Measurements from ENCODE around the gene BSPRY. TPM values are rescaled to one million over a fixed set of nuclear protein-coding genes. Genes with fewer than 3 reads are reported as not detected.

The BSPRY gene
- total and polyA plus RNA-seq, 2 donors (not counting 1 experiment from before 2014, with no cell fraction given), result 0.42 to 0.59 TPM

GRCh38 chr9:113331780-113332179 is 17.6 kb upstream of the BSPRY start:
- TF ChIP-seq EZH2 (IDR thresholded peaks at IDR 0.05; ENCODE audit: borderline replicate concordance, insufficient read depth, low read depth, low read length, poor library complexity, severe bottlenecking) (no peak), CTCF (IDR thresholded peaks at IDR 0.05) (no peak)
- H3K9me3 Mint-ChIP-seq (ENCODE audit: insufficient read depth), result no peaks in the 10 kb centered on the region
- 88% methylated on average over 2 of the region's 4 CpGs for WGBS (ENCODE audit: insufficient coverage)
- peaks cover 4% of the 10 kb centered on the region for H3K27me3 Mint-ChIP-seq
- DNase-seq, result no peak
- Histone ChIP-seq H3K9ac (ENCODE audit: low read length) (no peak overlapping the region), H3K4me2 (replicated peaks; ENCODE audit: low read depth, low read length, poor library complexity, severe bottlenecking) (no peak overlapping the region), H3K4me1 (ENCODE audit: control insufficient read depth in 2 of 2, insufficient read depth in 2 of 2, low read length in 2 of 2) (no peaks in the 10 kb centered on the region), H2AFZ (ENCODE audit: insufficient read depth, low read depth, low read length, poor library complexity, severe bottlenecking) (no peak overlapping the region), H3K27ac (ENCODE audit: low read length in 2 of 2) (no peak overlapping the region), H3K79me2 (ENCODE audit: control insufficient read depth, insufficient read depth, low read length) (no peaks in the 10 kb centered on the region), H3K27me3 (replicated peaks in 1 of 4; ENCODE audit: control extremely low read depth in 1 of 4, control insufficient read depth in 3 of 4, insufficient read depth in 4 of 4, low read length in 3 of 4) (no peaks in the 10 kb centered on the region), H3K4me3 (ENCODE audit: control extremely low read depth in 1 of 5, extremely low read depth in 1 of 5, insufficient read depth in 1 of 5, low read depth in 2 of 5, low read length in 4 of 5) (no peak overlapping the region), H4K20me1 (ENCODE audit: control insufficient read depth, insufficient read depth, low read length, poor library complexity, severe bottlenecking) (no peaks in the 10 kb centered on the region), H3K36me3 (replicated peaks in 1 of 2; ENCODE audit: control extremely low read depth in 1 of 2, control insufficient read depth in 1 of 2, extremely low read depth in 1 of 2, insufficient read depth in 2 of 2, low read length in 1 of 2) (no peaks in the 10 kb centered on the region), H3K9me3 (ENCODE audit: control extremely low read depth in 1 of 3, control insufficient read depth in 2 of 3, insufficient read depth in 1 of 3, low read length in 2 of 3) (no peaks in the 10 kb centered on the region)
- ChIA-PET CTCF (no interaction called here), POLR2A (no interaction called here)
- intact Hi-C loops (cut with micrococcal nuclease), result no loop called here
- no peaks in the 10 kb centered on the region for H3K4me1 Mint-ChIP-seq
- no peak overlapping the region for H3K27ac Mint-ChIP-seq
- ATAC-seq (ENCODE audit: low read depth), result no peak
- no peak overlapping the region for H3K4me3 Mint-ChIP-seq

- Histone ChIP-seq H3K4me2 (replicated peaks; ENCODE audit: low read depth, low read length, poor library complexity, severe bottlenecking) (no peak overlapping the region), H3K9me3 (ENCODE audit: control extremely low read depth in 1 of 3, control insufficient read depth in 2 of 3, insufficient read depth in 1 of 3, low read length in 2 of 3) (no peaks in the 10 kb centered on the region), H4K20me1 (ENCODE audit: control insufficient read depth, insufficient read depth, low read length, poor library complexity, severe bottlenecking) (no peaks in the 10 kb centered on the region), H3K9ac (ENCODE audit: low read length) (no peak overlapping the region), H3K27me3 (replicated peaks in 1 of 4; ENCODE audit: control extremely low read depth in 1 of 4, control insufficient read depth in 3 of 4, insufficient read depth in 4 of 4, low read length in 3 of 4) (no peaks in the 10 kb centered on the region), H3K27ac (ENCODE audit: low read length in 2 of 2) (no peak overlapping the region), H3K4me3 (ENCODE audit: control extremely low read depth in 1 of 5, extremely low read depth in 1 of 5, insufficient read depth in 1 of 5, low read depth in 2 of 5, low read length in 4 of 5) (no peak overlapping the region), H3K79me2 (ENCODE audit: control insufficient read depth, insufficient read depth, low read length) (no peaks in the 10 kb centered on the region), H2AFZ (ENCODE audit: insufficient read depth, low read depth, low read length, poor library complexity, severe bottlenecking) (no peak overlapping the region), H3K36me3 (replicated peaks in 1 of 2; ENCODE audit: control extremely low read depth in 1 of 2, control insufficient read depth in 1 of 2, extremely low read depth in 1 of 2, insufficient read depth in 2 of 2, low read length in 1 of 2) (no peaks in the 10 kb centered on the region), H3K4me1 (ENCODE audit: control insufficient read depth in 2 of 2, insufficient read depth in 2 of 2, low read length in 2 of 2) (peaks cover 8 to 12% of the 10 kb centered on the region in 2 donors)
- DNase-seq, result no peak
- no peaks in the 10 kb centered on the region for H3K9me3 Mint-ChIP-seq (ENCODE audit: insufficient read depth)
- WGBS (ENCODE audit: insufficient coverage), result no CpG with 5 or more reads among the region's 2 CpGs
- no peak overlapping the region for H3K27ac Mint-ChIP-seq
- no peak for TF ChIP-seq EZH2 (IDR thresholded peaks at IDR 0.05; ENCODE audit: borderline replicate concordance, insufficient read depth, low read depth, low read length, poor library complexity, severe bottlenecking)
- ATAC-seq (ENCODE audit: low read depth), result no peak
- no peak overlapping the region for H3K4me3 Mint-ChIP-seq
- ChIA-PET POLR2A (no interaction called here), CTCF (no interaction called here)
- intact Hi-C loops (cut with micrococcal nuclease), result loop anchor here (2.0 kb wide), 1 partner anchor 13 kb away; no protein-coding TSS in a partner anchor
- H3K27me3 Mint-ChIP-seq, result peaks cover 8% of the 10 kb centered on the region
- peaks cover 16% of the 10 kb centered on the region for H3K4me1 Mint-ChIP-seq
Measured at GRCh38 chr9:113337714-113338113, 11.6 kb upstream of the BSPRY start.

Measured in B cell (primary cell).